Lower leg skin (tissue), 4 donors: ENCODE measurements around the gene CEP170B. TPM values are rescaled to one million over a fixed set of nuclear protein-coding genes. Genes with fewer than 3 reads are reported as not detected.
"Not testable (repeated sequence)": the region's sequence is repeated elsewhere in the genome, so short reads cannot be mapped to it uniquely, and the experiment has no call there.

Experiments used
- DNase-seq, 2 donors: peaks; one replicate each; pipeline ENCODE4 v3.0.0-alpha.2; 2019; ENCODE audit warnings: low spot score in 2 of 2
- H3K4me3 ChIP-seq: fragments of 200-600 bp; sonication (generic); 2 replicates; pipeline ENCODE4 v1.5.1; 2017; ENCODE audit warnings: mild to moderate bottlenecking, low read depth; ENCODE audit not compliant: poor library complexity, severe bottlenecking
- CTCF ChIP-seq, 3 donors: fragments of 450-650 bp; IDR thresholded peaks; one replicate each; pipeline ENCODE4 v1.5.1; 2016; ENCODE audit warnings: antibody characterized with exemption in 3 of 3, mild to moderate bottlenecking in 3 of 3, moderate library complexity in 2 of 3
- POLR2A ChIP-seq, 2 donors: fragments of 450-650 bp; IDR thresholded peaks; one replicate each; pipeline ENCODE4 v1.6.1; 2016 to 2017; ENCODE audit warnings: antibody characterized with exemption in 2 of 2, mild to moderate bottlenecking in 1 of 2, moderate library complexity in 1 of 2
- WGBS, 2 donors: methylation state at CpG; one replicate each; pipeline ENCODE4 v1.1.5; 2018; 5-methylcytosine and 5-hydroxymethylcytosine counted together
- intact Hi-C: fragments of 100-400 bp; cut with DNase I; formaldehyde crosslinking; loops from one replicate; pipeline ENCODE4 v1.15.0; 2023; ENCODE audit warnings: low total_unique reads
- total RNA-seq, 4 donors: library from RNA; depleted of rRNA; stranded (reverse); fragments of >200 nt; gene quantifications; one replicate each; pipeline ENCODE4 v1.1.0, GENCODE V29; 2016

Gene CEP170B
- total RNA-seq, 4 donors from 2014 or later = 41.8 to 80.8 (median 58.5) TPM

- intact Hi-C loops = no loop called here
- no peak for DNase-seq
- H3K4me3 ChIP-seq = no peak overlapping the region
- TF ChIP-seq POLR2A (IDR thresholded peaks at IDR 0.05) (no peak), CTCF (IDR thresholded peaks at IDR 0.05) (no peak)
- WGBS, 2 donors = 68 to 72% methylated on average over 8 of the region's 8 CpGs
Observed at GRCh38 chr14:104852280-104852663, 12.8 kb upstream of the CEP170B start.

- DNase-seq = no peak
- no peak overlapping the region for H3K4me3 ChIP-seq
- TF ChIP-seq CTCF (IDR thresholded peaks at IDR 0.05) = no peak
- TF ChIP-seq POLR2A (IDR thresholded peaks at IDR 0.05) = no peak
- WGBS, 2 donors = 61 to 66% methylated on average over 12 of the region's 12 CpGs
- intact Hi-C loops = no loop called here
Observed at GRCh38 chr14:104855532-104856090, 9.5 kb upstream of the CEP170B start.

- no peak overlapping the region for H3K4me3 ChIP-seq
- intact Hi-C loops = no loop called here
- no peak for DNase-seq
- TF ChIP-seq CTCF (IDR thresholded peaks at IDR 0.05) (no peak), POLR2A (IDR thresholded peaks at IDR 0.05) (no peak)
- 83 to 84% methylated on average over 18 to 21 of the region's 21 CpGs for WGBS, 2 donors
Observed at GRCh38 chr14:104856157-104856868, 8.8 kb upstream of the CEP170B start.

GRCh38 chr14:104856869-104857860 is 7.9 kb upstream of the CEP170B start:
- H3K4me3 ChIP-seq = no peak overlapping the region
- intact Hi-C loops = no loop called here
- DNase-seq = no peak
- no peak for TF ChIP-seq POLR2A (IDR thresholded peaks at IDR 0.05)
- WGBS, 2 donors = 69% methylated on average over 25 of the region's 25 CpGs

- intact Hi-C loops, H3K4me3 ChIP-seq: not testable (repeated sequence)
- 92 to 93% methylated on average over 6 of the region's 6 CpGs for whole genome bisulfite sequencing, 2 donors
Observed at GRCh38 chr14:104857931-104858330, 7.1 kb upstream of the CEP170B start.

GRCh38 chr14:104858811-104859426 is 6.1 kb upstream of the CEP170B start:
- intact Hi-C loops = no loop called here

More at GRCh38 chr14:104857931-104858330, 7.1 kb upstream of the CEP170B start:
- not testable (repeated sequence) for DNase-seq

More at GRCh38 chr14:104858811-104859426, 6.1 kb upstream of the CEP170B start:
- TF ChIP-seq POLR2A (IDR thresholded peaks at IDR 0.05) (no peak), CTCF (IDR thresholded peaks at IDR 0.05) (no peak)
- no peak for DNase-seq
- 80 to 84% methylated on average over 8 of the region's 8 CpGs for WGBS, 2 donors
- H3K4me3 ChIP-seq = no peak overlapping the region
